MM.1S (cell line): Measurements from ENCODE around the gene PLXND1.

Experiments
- DNase-seq: peaks from one replicate; pipeline ENCODE4 v3.0.0-alpha.2; 2015
- H2AFZ ChIP-seq: fragments of 300-600 bp; sonication (generic); 2 replicates; pipeline ENCODE4 v1.6.0; 2016; ENCODE audit warnings: antibody characterized with exemption, low read length
- H3F3A ChIP-seq: fragments of 300-600 bp; sonication (generic); 2 replicates; pipeline ENCODE4 v1.6.1; 2016; ENCODE audit warnings: mild to moderate bottlenecking, antibody characterized with exemption, low read length, moderate library complexity, mixed read lengths; ENCODE audit not compliant: insufficient read depth
- H3K27ac ChIP-seq: fragments of 300-600 bp; sonication (generic); 2 replicates; pipeline ENCODE4 v1.5.1; 2016; ENCODE audit warnings: mild to moderate bottlenecking, low read length
- H3K27me3 ChIP-seq: fragments of 300-600 bp; sonication (generic); replicated peaks from 2 replicates; pipeline ENCODE4 v1.6.0; 2016; ENCODE audit warnings: low read length; ENCODE audit not compliant: insufficient read depth
- H3K36me3 ChIP-seq: fragments of 300-600 bp; sonication (generic); replicated peaks from 2 replicates; pipeline ENCODE4 v1.6.1; 2016; ENCODE audit warnings: mild to moderate bottlenecking, low read length, mixed read lengths; ENCODE audit not compliant: insufficient read depth
- H3K4me1 ChIP-seq: fragments of 300-600 bp; sonication (generic); 2 replicates; pipeline ENCODE4 v1.6.1; 2016; ENCODE audit warnings: low read length, mixed read lengths
- H3K4me2 ChIP-seq: fragments of 300-600 bp; sonication (generic); 2 replicates; pipeline ENCODE4 v1.6.0; 2016; ENCODE audit warnings: low read depth, low read length
- H3K4me3 ChIP-seq: fragments of 300-600 bp; sonication (generic); 2 replicates; pipeline ENCODE4 v1.5.1; 2016; ENCODE audit warnings: low read length, mixed read lengths
- H3K79me2 ChIP-seq: fragments of 300-600 bp; sonication (generic); 2 replicates; pipeline ENCODE4 v1.6.1; 2016; ENCODE audit warnings: mixed run types, low read length, mixed read lengths
- H3K9ac ChIP-seq: fragments of 300-600 bp; sonication (generic); 2 replicates; pipeline ENCODE4 v1.6.1; 2016; ENCODE audit warnings: low read length, mixed read lengths
- H3K9me2 ChIP-seq: fragments of 300-600 bp; sonication (generic); replicated peaks from 2 replicates; pipeline ENCODE4 v1.6.1; 2016; ENCODE audit warnings: mild to moderate bottlenecking, low read length, mixed read lengths; ENCODE audit not compliant: insufficient read depth
- H3K9me3 ChIP-seq: fragments of 300-600 bp; sonication (generic); replicated peaks from 2 replicates; pipeline ENCODE4 v1.6.1; 2016; ENCODE audit warnings: mild to moderate bottlenecking, low read length, mixed read lengths; ENCODE audit not compliant: insufficient read depth
- H4K20me1 ChIP-seq: fragments of 300-600 bp; sonication (generic); 2 replicates; pipeline ENCODE4 v1.6.1; 2016; ENCODE audit warnings: mild to moderate bottlenecking, low read length, moderate library complexity, mixed read lengths; ENCODE audit not compliant: insufficient read depth
- EZH2 ChIP-seq: fragments of 300-600 bp; sonication (generic); optimal IDR thresholded peaks from 2 replicates; pipeline ENCODE3; 2017; ENCODE audit warnings: low read depth, mild to moderate bottlenecking, antibody characterized with exemption, low read length, mixed read lengths
- EZH2phosphoT487 ChIP-seq: fragments of 300-600 bp; sonication (generic); IDR thresholded peaks from 2 replicates; pipeline ENCODE4 v1.6.1; 2018; ENCODE audit warnings: antibody characterized with exemption, low read length
- TF ChIP-seq, protein P1 (sequence below): fragments of 300-600 bp; sonication (generic); IDR thresholded peaks from 2 replicates; pipeline ENCODE4 v1.5.1; 2016; ENCODE audit warnings: antibody characterized with exemption, low read length, mixed read lengths

PLXND1 gene

DNA sequence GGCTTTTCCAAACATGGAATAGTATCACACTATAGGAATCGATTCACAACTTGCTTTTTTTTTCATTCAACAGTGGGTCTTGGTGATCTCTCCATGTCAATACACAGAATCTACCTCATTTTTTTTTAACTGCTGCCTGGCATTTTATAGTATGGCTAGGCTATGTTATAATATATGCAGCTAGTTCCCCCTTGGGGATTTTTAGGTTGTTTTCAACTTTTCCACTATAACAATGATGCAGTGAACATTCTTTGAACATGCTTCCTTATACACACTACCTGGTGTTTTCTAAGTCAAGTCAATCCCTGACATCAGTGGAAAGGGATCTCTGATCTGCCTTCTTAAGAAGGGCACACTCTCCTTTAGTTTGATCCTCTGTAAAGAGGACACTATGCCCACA is 46.5 kb upstream of the PLXND1 start:
- no peaks in the 10 kb centered on the region for H4K20me1 ChIP-seq
- H3K9me3 ChIP-seq, result no peaks in the 10 kb centered on the region
- no peaks in the 10 kb centered on the region for H3F3A ChIP-seq
- no peaks in the 10 kb centered on the region for H3K36me3 ChIP-seq
- no peak overlapping the region for H3K9ac ChIP-seq
- no peak overlapping the region for H2AFZ ChIP-seq
- no peaks in the 10 kb centered on the region for H3K9me2 ChIP-seq
- TF ChIP-seq EZH2phosphoT487, result no peak
- TF ChIP-seq, protein P1, sequence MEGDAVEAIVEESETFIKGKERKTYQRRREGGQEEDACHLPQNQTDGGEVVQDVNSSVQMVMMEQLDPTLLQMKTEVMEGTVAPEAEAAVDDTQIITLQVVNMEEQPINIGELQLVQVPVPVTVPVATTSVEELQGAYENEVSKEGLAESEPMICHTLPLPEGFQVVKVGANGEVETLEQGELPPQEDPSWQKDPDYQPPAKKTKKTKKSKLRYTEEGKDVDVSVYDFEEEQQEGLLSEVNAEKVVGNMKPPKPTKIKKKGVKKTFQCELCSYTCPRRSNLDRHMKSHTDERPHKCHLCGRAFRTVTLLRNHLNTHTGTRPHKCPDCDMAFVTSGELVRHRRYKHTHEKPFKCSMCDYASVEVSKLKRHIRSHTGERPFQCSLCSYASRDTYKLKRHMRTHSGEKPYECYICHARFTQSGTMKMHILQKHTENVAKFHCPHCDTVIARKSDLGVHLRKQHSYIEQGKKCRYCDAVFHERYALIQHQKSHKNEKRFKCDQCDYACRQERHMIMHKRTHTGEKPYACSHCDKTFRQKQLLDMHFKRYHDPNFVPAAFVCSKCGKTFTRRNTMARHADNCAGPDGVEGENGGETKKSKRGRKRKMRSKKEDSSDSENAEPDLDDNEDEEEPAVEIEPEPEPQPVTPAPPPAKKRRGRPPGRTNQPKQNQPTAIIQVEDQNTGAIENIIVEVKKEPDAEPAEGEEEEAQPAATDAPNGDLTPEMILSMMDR, result no peak
- TF ChIP-seq EZH2, result no peak
- H3K4me3 ChIP-seq, result no peak overlapping the region
- no peaks in the 10 kb centered on the region for H3K79me2 ChIP-seq
- no peak overlapping the region for H3K27ac ChIP-seq
- H3K27me3 ChIP-seq, result no peaks in the 10 kb centered on the region
- no peak for DNase-seq
- H3K4me2 ChIP-seq, result no peak overlapping the region
- no peaks in the 10 kb centered on the region for H3K4me1 ChIP-seq

DNA sequence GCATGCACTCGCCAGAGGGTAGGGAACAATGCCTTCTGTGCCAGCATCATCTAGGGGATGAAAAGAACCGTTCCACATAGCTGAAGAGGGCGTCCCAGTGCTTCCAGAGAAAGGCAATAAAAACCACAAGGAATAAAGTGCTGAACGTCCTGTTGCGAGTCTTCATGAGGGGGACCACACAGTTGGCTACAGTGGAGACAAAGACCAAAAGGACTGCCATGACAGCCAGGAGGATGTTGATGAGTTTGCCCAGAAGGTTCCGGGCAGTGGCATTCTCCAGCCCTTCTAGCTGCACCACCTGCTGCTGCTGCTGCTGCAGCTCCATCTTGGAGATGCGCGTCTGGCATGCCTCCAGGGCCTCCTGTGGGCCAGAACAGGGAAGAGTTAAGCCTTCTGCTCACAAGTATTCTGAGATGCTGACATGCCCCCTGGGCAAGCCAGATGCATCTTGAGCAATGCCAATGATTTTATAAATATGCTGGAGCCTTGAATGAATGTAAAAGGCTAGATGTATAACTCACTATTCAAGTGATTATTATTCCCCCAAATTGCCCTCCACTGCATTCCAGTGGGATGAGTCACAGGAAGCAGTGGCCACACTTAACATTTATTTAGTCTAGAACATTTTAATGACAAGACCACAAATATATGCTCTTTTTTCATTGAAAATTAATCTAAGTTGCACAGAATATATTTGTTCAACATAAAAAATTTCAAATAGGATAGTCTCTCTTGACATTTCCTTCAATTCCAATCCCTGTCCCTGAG is 45.1 kb upstream of the PLXND1 start:
- Histone ChIP-seq H4K20me1 (no peaks in the 10 kb centered on the region), H3K9me3 (no peaks in the 10 kb centered on the region), H3K4me3 (no peak overlapping the region), H3K9ac (no peak overlapping the region), H3K36me3 (no peaks in the 10 kb centered on the region), H3K4me1 (no peaks in the 10 kb centered on the region), H3F3A (no peaks in the 10 kb centered on the region), H3K79me2 (no peaks in the 10 kb centered on the region), H3K27me3 (no peaks in the 10 kb centered on the region), H3K27ac (no peak overlapping the region), H2AFZ (no peak overlapping the region), H3K9me2 (no peaks in the 10 kb centered on the region), H3K4me2 (no peak overlapping the region)
- TF ChIP-seq, protein P1, result no peak
- no peak for TF ChIP-seq EZH2
- TF ChIP-seq EZH2phosphoT487, result no peak
- DNase-seq, result no peak

DNA sequence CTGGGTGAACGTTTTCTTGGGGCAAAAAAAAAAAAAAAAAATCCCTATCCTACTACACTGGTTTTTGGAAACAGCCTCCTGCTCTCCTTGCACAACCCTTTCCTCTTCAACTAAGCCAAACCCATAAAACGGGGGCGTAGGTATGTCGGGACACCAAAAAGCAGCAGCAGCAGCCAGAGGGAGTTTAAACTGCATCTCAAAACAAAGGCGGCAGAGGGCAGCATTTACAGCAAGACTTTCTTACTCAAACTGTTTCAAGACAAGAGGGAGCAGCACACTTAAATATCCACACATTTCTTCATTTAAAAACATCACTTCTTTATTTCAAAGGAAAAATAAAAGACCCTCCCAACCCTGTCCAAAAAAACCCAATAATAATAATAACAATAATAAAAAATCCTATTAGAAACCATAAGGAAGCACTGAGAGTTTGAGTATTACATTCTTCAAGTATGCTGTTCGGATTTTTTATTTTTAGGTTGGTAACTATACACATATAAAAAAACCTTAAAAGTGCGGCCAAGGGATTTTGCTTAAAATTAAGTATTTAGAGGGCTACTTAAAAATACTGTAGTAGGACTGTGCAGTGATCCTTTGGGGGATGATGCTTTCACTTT is 43.9 kb upstream of the PLXND1 start:
- no peaks in the 10 kb centered on the region for H3K79me2 ChIP-seq
- H3K4me1 ChIP-seq, result no peaks in the 10 kb centered on the region
- no peaks in the 10 kb centered on the region for H3K9me2 ChIP-seq
- H4K20me1 ChIP-seq, result no peaks in the 10 kb centered on the region
- no peaks in the 10 kb centered on the region for H3K9me3 ChIP-seq
- no peak overlapping the region for H3K4me3 ChIP-seq
- no peak overlapping the region for H3K4me2 ChIP-seq
- H3K36me3 ChIP-seq, result no peaks in the 10 kb centered on the region
- DNase-seq, result peak; percentile 43
- no peak overlapping the region for H3K27ac ChIP-seq
- no peak overlapping the region for H3K9ac ChIP-seq
- no peak overlapping the region for H2AFZ ChIP-seq
- TF ChIP-seq EZH2phosphoT487, result no peak
- TF ChIP-seq, protein P1, result peak; percentile 54
- no peaks in the 10 kb centered on the region for H3K27me3 ChIP-seq
- no peaks in the 10 kb centered on the region for H3F3A ChIP-seq
